Natural killer cell (primary cell): Measurements from ENCODE around the gene SDR42E1. TPM values are rescaled to one million over a fixed set of nuclear protein-coding genes. Genes with fewer than 3 reads are reported as not detected.

ENCODE experiments used
- ATAC-seq, 3 donors: fragments of 150-1000 bp in 2 of 3; fragments of 200-7000 bp in 1 of 3; cut with Tn5 transposase; 1 replicate in 1 of 3; 2 replicates in 2 of 3; pipeline ENCODE4 v1.10.0; 2021; ENCODE audit warnings: mild to moderate bottlenecking in 2 of 3, moderate library complexity in 2 of 3
- DNase-seq, 2 donors: peaks; one replicate each; pipeline versions ENCODE4 v3.0.0 to v3.0.0-alpha.2; 2013 to 2021; ENCODE audit warnings: mixed read lengths in 1 of 2
- H3K27ac ChIP-seq: one replicate; pipeline ENCODE4 v1.5.1; 2013; ENCODE audit warnings: mild to moderate bottlenecking, low read length
- H3K27me3 ChIP-seq: one replicate; pipeline ENCODE4 v1.6.1; 2013; ENCODE audit warnings: low read length; ENCODE audit not compliant: control insufficient read depth, insufficient read depth
- H3K36me3 ChIP-seq: one replicate; pipeline ENCODE4 v1.6.1; 2013; ENCODE audit warnings: low read length; ENCODE audit not compliant: control insufficient read depth, insufficient read depth
- H3K4me1 ChIP-seq: one replicate; pipeline ENCODE4 v1.6.1; 2013; ENCODE audit warnings: low read length; ENCODE audit not compliant: control insufficient read depth, insufficient read depth
- H3K4me3 ChIP-seq: one replicate; pipeline ENCODE4 v1.5.1; 2013; ENCODE audit warnings: low read length
- H3K9me3 ChIP-seq: one replicate; pipeline ENCODE4 v1.6.1; 2013; ENCODE audit warnings: low read length; ENCODE audit not compliant: control insufficient read depth, insufficient read depth
- H3K27ac Mint-ChIP-seq, 2 donors: one replicate each; pipeline ENCODE4 v1.8.0; 2022; ENCODE audit warnings: mild to moderate bottlenecking in 2 of 2, mixed read lengths in 2 of 2, moderate library complexity in 1 of 2
- H3K27me3 Mint-ChIP-seq, 2 donors: one replicate each; pipeline ENCODE4 v1.8.0; 2022; ENCODE audit warnings: low read depth in 2 of 2, mixed read lengths in 2 of 2
- H3K36me3 Mint-ChIP-seq: one replicate; pipeline ENCODE4 v1.8.0; 2022; ENCODE audit warnings: mixed read lengths
- H3K4me1 Mint-ChIP-seq, 2 donors: one replicate each; pipeline ENCODE4 v1.8.0; 2022; ENCODE audit warnings: mixed read lengths in 2 of 2
- H3K4me3 Mint-ChIP-seq: one replicate; pipeline ENCODE4 v1.8.0; 2022; ENCODE audit warnings: mild to moderate bottlenecking, moderate library complexity, mixed read lengths
- H3K9me3 Mint-ChIP-seq, 2 donors: one replicate each; pipeline ENCODE4 v1.8.0; 2022; ENCODE audit warnings: mixed read lengths in 2 of 2
- WGBS: methylation state at CpG from one replicate; pipeline ENCODE4 v1.1.7; 2013; ENCODE audit warnings: missing lambda C conversion rate; ENCODE audit not compliant: insufficient coverage; 5-methylcytosine and 5-hydroxymethylcytosine counted together
- intact Hi-C: fragments of 100-400 bp; cut with micrococcal nuclease; formaldehyde crosslinking; loops from one replicate; pipeline ENCODE4 v1.14.2; 2022
- total RNA-seq, 4 donors: library from RNA; stranded (reverse); fragments of 120-200 nt in 1 of 4; gene quantifications; one replicate each; pipeline versions ENCODE4 v1.2.3 to v1.2.4, GENCODE V29; 2013 to 2022
- TF ChIP-seq, protein P1 (sequence below): fragments of 200-600 bp; IDR thresholded peaks from one replicate; pipeline ENCODE4 v1.8.0; 2022; ENCODE audit warnings: antibody characterized with exemption

SDR42E1 gene
- total RNA-seq, 3 donors from 2014 or later (not counting 1 experiment from before 2014, with no cell fraction given), result 3.6 to 8.5 (median 6.3) TPM

DNA sequence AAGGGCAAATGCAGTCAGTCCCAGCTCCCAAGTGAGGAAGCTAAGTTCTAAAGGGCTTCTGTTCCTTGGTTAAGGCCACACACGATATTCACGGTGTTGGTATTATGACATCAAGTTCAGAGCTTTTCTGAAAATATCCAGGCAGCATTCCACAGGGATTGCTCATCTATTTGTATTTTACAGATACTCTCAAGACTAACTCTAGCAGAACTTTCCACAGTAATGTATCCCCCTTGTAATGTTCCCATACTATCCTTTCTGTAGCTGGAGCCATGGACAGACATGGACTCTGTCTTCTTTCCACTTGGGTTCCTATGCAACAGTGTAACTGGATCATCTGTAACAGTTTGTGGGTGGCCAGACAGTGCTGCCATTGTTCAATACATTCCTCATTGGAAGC, 13.5 kb downstream of the SDR42E1 start:
- 94% methylated on average over 2 of the region's 2 CpGs for WGBS

DNA sequence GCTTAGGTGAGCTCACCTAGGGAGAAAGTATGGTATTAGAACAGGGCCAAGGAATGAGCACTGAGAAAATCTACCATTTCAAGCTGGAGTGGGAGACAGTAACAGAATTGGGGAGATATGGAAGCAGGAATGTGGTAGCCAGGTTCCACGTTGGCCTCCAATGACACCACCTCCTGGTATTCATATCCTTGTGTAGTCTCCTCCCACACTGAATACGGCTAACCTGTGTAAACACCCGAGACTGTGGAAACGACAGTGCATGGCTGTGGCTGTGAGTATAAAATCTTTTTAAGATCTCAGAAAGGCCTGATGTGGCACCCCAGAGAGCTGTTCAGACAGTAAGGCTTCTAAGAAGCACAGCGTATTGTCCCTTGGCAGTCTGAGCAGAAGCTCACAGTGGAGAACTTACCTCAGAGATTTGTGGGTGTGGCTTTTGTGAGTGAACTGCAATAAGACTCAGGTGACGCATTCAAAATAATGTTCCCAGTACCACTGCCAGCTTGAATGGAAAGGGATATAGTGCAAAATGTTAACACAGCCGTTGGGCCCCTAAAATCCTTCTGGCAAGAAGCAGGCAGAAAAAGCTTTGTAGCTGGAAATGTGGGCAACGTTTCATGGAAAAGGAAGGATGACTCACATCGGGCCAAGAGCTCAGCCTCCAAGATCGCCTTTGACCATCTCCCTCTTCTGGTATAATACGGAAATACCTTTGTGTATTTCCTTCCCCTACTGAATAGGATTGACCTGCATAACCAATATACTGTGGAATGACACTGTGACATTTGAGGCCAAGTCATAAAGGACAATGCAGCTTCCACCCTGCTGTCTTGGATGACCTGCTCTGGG, 14.4 kb downstream of the SDR42E1 start:
- H3K27ac Mint-ChIP-seq, result no peak overlapping the region
- peaks cover 26% of the 10 kb centered on the region for H3K36me3 ChIP-seq
- no peaks in the 10 kb centered on the region for H3K9me3 Mint-ChIP-seq
- H3K27ac ChIP-seq, result no peak overlapping the region
- 86% methylated on average over 11 of the region's 11 CpGs for WGBS
- DNase-seq (no peak), ATAC-seq (no peak)
- TF ChIP-seq, protein P1, sequence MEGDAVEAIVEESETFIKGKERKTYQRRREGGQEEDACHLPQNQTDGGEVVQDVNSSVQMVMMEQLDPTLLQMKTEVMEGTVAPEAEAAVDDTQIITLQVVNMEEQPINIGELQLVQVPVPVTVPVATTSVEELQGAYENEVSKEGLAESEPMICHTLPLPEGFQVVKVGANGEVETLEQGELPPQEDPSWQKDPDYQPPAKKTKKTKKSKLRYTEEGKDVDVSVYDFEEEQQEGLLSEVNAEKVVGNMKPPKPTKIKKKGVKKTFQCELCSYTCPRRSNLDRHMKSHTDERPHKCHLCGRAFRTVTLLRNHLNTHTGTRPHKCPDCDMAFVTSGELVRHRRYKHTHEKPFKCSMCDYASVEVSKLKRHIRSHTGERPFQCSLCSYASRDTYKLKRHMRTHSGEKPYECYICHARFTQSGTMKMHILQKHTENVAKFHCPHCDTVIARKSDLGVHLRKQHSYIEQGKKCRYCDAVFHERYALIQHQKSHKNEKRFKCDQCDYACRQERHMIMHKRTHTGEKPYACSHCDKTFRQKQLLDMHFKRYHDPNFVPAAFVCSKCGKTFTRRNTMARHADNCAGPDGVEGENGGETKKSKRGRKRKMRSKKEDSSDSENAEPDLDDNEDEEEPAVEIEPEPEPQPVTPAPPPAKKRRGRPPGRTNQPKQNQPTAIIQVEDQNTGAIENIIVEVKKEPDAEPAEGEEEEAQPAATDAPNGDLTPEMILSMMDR, result no peak
- H3K4me1 Mint-ChIP-seq, result peaks cover 1 to 7% of the 10 kb centered on the region in 2 donors
- peaks cover 15% of the 10 kb centered on the region for H3K36me3 Mint-ChIP-seq
- intact Hi-C loops, result no loop called here
- H3K9me3 ChIP-seq, result no peaks in the 10 kb centered on the region
- no peaks in the 10 kb centered on the region for H3K27me3 ChIP-seq
- H3K4me3 Mint-ChIP-seq, result no peak overlapping the region
- no peak overlapping the region for H3K4me3 ChIP-seq
- H3K27me3 Mint-ChIP-seq, result no peaks in the 10 kb centered on the region
- no peaks in the 10 kb centered on the region for H3K4me1 ChIP-seq

More for the DNA sequence above, 13.5 kb downstream of the SDR42E1 start:
- Mint-ChIP-seq H3K27ac (no peak overlapping the region), H3K36me3 (peaks cover 15% of the 10 kb centered on the region), H3K9me3 (no peaks in the 10 kb centered on the region), H3K27me3 (no peaks in the 10 kb centered on the region), H3K4me3 (no peak overlapping the region), H3K4me1 (peaks cover 6 to 7% of the 10 kb centered on the region in 2 donors)
- TF ChIP-seq, protein P1, result no peak
- DNase-seq, result no peak
- Histone ChIP-seq H3K27me3 (no peaks in the 10 kb centered on the region), H3K9me3 (no peaks in the 10 kb centered on the region), H3K36me3 (peaks cover 26% of the 10 kb centered on the region), H3K4me1 (no peaks in the 10 kb centered on the region), H3K4me3 (no peak overlapping the region), H3K27ac (no peak overlapping the region)
- intact Hi-C loops, result no loop called here
- ATAC-seq, result no peak

DNA sequence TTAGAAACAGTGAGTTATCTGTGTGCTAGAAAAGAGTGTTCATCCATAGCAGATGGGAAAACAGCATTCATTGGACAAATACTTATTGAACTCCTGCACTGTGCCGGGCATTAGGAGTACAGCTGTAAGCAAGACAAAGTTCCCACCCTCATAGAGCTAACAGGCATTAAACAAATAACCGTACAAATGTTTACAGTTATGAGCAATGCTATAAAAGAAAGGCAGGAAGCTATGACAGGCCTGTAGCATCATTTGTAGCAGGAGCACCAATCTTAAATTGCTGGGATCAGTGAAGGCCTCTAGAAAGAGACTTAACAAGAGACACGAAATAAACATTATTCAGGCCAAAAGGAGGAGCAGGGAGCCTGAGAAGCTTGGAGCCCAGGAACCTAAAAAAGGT, 15.6 kb downstream of the SDR42E1 start:
- Histone ChIP-seq H3K36me3 (peaks cover 26% of the 10 kb centered on the region), H3K4me1 (no peaks in the 10 kb centered on the region), H3K27me3 (no peaks in the 10 kb centered on the region), H3K4me3 (no peak overlapping the region), H3K9me3 (no peaks in the 10 kb centered on the region), H3K27ac (no peak overlapping the region)
- Mint-ChIP-seq H3K36me3 (peaks cover 15% of the 10 kb centered on the region), H3K27ac (peak overlapping the region in 1 of 2 donors; percentile 3), H3K4me3 (no peak overlapping the region), H3K4me1 (peaks cover 0 to 7% of the 10 kb centered on the region in 2 donors), H3K9me3 (no peaks in the 10 kb centered on the region), H3K27me3 (no peaks in the 10 kb centered on the region)
- DNase-seq (no peak), ATAC-seq (no peak)
- intact Hi-C loops, result no loop called here
- TF ChIP-seq, protein P1, result no peak
- 94% methylated on average over 3 of the region's 3 CpGs for WGBS
